Measurements from ENCODE around the gene TNNC1.
A peak's percentile ranks its signal among the peaks of the same experiment; 100 is the strongest.

Gene TNNC1

DNA sequence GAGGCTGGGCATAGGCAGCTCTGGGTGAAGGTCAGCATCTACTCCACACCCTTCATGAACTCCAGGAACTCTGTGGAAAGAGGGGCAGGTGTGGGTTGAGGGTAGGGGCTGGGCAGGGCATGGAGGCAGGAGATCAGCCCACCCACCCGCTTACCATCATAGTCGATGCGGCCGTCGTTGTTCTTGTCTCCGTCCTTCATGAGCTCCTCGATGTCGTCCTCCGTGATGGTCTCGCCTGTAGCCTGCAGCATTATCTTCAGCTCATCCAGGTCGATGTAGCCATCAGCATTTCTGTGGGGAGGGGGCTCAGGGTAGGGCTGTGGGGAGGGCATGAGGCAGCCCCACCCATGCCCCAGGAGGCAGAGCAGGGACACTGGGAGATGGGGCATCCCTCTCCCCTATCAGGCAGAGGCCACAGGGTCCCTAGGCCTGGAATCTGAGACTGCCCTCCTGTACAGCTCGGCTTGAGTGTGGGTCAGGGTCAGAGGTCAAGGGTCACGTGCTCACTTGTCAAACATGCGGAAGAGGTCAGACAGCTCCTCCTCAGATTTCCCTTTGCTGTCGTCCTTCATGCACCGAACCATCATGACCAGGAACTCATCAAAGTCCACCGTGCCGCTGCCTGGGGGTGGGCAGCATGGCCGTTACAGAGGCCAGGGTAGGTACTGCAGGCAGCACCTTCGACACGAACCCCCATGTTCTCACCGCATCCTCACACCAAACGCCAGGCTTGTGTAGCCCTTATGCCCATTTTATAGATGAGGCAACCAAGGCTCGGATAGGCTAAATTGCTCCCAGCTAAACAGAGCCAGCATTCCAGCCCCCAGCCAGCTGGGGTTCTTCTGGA is 2.4 kb downstream of the TNNC1 start:
- TF ChIP-seq, protein P1, sequence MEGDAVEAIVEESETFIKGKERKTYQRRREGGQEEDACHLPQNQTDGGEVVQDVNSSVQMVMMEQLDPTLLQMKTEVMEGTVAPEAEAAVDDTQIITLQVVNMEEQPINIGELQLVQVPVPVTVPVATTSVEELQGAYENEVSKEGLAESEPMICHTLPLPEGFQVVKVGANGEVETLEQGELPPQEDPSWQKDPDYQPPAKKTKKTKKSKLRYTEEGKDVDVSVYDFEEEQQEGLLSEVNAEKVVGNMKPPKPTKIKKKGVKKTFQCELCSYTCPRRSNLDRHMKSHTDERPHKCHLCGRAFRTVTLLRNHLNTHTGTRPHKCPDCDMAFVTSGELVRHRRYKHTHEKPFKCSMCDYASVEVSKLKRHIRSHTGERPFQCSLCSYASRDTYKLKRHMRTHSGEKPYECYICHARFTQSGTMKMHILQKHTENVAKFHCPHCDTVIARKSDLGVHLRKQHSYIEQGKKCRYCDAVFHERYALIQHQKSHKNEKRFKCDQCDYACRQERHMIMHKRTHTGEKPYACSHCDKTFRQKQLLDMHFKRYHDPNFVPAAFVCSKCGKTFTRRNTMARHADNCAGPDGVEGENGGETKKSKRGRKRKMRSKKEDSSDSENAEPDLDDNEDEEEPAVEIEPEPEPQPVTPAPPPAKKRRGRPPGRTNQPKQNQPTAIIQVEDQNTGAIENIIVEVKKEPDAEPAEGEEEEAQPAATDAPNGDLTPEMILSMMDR (IDR thresholded peaks at IDR 0.05) = no peak
- no peak overlapping the region for H3K27ac ChIP-seq

DNA sequence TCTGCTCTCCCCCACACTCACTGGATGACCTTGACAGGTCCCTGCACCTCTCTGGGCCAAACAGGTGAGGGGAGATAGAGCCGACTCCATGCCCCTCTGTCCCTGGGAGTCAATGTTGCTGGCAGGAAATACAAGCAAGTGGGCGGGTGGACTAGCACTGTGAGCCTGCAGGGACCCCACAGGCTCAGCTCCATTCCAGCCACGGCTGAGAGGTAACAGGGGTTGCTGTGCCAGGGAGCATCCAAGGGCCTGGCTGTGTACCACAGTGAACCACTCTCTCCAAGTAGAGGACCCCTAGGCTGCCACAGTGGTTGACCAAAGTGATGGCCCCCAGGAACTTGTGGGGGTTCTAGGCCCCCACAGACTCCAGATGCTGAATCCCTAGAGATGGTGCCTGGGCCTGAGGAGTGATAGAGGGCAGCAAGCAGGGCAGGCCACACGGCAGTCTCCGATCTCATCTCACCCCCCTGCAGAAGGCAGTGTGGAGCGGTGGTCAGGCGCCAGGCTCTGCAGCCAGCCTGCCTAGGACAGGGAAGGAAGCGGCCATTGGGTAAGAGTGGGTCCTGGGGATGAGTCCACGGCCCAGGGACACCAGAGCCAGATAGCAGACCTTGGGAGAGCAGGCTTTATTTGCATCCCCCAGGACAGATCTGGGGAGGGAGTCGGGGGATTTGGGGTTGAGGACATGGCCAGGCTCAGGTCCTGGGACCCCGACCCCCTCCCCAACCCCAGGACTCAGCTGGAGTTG is 3.2 kb downstream of the TNNC1 start:
- DNase-seq (ENCODE audit: low spot score) = no peak
- no peak overlapping the region for H3K4me3 ChIP-seq
- no peak overlapping the region for H3K27ac ChIP-seq
- TF ChIP-seq, protein P1 (IDR thresholded peaks at IDR 0.05) = no peak

More for the DNA sequence above, 2.4 kb downstream of the TNNC1 start:
- no peak overlapping the region for H3K4me3 ChIP-seq
- DNase-seq (ENCODE audit: low spot score) = no peak

DNA sequence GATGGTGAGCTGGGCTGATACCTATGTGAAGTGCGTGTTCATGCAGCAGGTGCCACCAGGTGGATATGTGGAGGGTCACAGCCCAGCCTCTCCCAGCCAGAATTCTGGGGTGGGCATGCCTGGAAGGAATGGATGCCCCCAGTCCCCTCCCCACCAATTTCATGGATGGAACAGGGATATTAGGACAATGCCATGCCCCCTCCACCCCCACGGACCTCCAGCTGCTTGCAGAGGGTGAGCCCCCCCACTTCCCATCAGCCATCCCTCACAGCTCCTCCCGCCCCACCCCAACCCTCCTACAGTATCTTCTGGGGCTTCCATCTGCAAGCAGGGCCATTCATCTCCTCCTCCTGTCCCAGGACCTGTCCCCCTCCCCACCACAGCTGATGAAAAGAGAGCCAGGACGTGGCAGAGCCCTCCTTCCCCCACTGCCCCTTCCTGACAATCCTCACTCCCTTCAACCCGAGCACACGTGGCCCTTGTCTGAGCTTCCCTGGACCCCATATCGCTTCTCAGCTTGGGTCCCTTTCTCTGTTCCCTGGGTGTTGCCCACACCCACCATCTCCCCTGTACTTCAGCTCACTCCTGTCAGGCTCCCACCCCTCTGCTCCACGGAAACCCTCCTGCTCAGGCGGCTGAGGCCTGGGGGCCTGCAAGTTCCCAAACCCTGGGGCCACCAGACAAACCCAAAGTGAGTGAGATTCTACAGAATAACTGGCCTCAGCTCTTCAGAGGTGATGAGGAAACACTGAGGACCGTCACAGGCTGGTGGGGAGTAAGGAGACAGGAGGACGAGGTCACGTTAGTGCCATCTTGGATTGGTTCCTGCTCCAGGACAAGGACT is 6.1 kb downstream of the TNNC1 start:
- Histone ChIP-seq H3K27ac (no peak overlapping the region), H3K4me3 (no peak overlapping the region)
- no peak for DNase-seq (ENCODE audit: low spot score)
- TF ChIP-seq, protein P1 (IDR thresholded peaks at IDR 0.05) = no peak

DNA sequence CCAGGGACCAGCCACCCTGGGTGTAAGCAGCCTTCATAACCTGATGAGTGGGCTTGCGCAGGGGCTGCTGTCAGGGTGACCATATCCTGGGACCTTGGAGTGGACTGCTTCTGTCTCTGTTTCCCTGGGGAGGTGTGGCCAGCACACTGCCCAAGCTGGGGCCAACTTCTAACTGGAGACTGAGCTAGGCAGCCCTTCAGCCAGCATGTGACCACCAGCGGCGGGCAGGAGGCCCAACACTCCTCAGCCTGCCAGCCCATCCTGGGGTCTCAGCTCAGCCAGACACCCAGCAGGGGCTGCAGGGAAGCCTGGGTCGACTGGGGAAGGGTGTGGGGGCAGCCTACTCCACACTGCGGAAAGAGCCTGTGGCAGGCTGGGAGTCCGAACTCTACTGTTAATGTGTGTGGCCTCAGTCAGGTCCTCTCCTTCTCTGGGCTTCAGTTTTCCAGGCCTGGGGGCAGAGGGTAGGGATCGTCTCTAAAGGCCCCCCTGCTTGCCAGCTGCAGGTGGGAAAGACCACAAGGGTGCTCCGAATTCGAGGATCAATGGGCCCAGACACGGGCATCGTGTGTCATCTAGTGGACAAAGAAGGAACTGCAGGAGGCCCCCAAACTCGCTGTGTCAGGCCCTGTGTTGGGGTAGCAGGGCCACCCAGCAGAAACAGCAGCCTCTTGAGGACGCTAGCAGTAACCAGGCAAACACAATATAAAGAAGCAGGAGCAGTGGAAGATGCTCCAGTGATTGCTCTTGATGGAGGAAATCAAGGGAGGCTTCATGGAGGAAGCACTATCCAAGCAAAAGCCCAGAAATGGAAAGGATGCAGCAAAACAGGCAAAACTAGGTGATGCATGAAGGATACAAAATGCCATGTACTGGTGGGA is 7.0 kb downstream of the TNNC1 start:
- TF ChIP-seq, protein P1 (IDR thresholded peaks at IDR 0.05) = peak; percentile 99
- DNase-seq (ENCODE audit: low spot score) = no peak
- no peak overlapping the region for H3K27ac ChIP-seq
- H3K4me3 ChIP-seq = no peak overlapping the region

DNA sequence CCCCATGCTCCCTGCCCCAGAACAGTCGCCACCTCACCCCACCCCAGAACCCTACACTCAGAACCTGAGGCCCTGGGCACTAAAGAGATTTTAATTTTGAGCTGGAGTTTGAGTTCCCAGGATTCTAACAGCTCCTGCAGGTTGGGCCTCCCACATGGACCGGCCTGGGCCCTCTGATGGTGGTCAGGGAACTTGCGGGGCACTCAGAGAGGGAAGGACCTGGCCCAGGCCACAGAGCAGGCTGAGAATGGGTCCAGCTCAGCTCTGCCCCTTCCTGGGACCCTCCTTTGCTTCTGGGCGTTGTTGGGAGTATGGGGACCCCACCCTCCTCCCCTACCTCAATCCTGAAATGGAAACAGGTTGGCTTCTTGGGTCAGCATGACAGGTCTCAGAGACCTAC is 7.8 kb downstream of the TNNC1 start:
- DNase-seq (ENCODE audit: low spot score) = no peak
- H3K4me3 ChIP-seq = no peak overlapping the region
- TF ChIP-seq, protein P1 (IDR thresholded peaks at IDR 0.05) = no peak
- no peak overlapping the region for H3K27ac ChIP-seq

Data from coronary artery (tissue), 2 donors.